Activated CD8-positive, alpha-beta memory T cell treated with anti-CD3 and anti-CD28 coated beads, Interleukin-2, amount 50 U/mL, for 1 hour (primary cell): Measurements from ENCODE around the gene BMERB1.
"Not testable (repeated sequence)": the region's sequence is repeated elsewhere in the genome, so short reads cannot be mapped to it uniquely, and the experiment has no call there.

Source experiments
- DNase-seq: peaks from one replicate; pipeline ENCODE4 v3.0.0-alpha.2; 2020; ENCODE audit errors: extremely low read depth

BMERB1 gene

DNA sequence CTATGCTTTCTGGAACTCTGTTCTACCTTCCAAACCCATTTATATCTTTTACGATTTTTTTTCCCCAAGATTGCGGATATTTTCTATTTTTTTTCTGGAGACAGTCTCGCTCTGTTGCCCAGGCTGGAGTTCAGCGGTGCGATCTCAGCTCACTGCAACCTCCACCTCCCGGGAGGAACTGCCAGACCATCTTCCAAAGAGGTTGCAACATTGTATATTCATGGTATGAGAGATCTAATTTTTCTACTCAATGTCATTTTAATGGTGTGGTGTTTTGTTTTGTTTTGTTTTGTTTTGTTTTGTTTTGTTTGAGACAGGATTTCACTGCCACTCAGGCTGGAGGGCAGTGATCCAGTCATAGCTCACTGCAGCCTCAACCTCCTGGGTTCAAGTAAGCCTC lies 8.5 kb upstream of the BMERB1 start:
- no peak for DNase-seq

DNA sequence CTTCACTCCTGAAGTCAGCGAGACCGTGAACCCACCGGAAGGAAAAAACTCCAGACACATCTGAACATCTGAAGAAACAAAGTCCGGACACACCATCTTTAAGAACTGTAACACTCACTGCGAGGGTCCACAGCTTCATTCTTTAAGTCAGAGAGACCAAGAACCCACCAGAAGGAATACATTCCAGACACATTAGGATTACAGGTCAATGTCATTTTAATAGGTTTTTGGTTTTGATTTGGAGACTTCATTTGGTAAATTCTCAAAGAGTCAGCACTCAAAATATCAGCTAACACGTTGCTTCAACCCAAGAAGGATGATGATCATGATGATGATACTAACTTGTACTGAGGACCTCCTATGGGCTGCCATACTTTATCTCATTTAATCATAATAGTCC lies 7.6 kb upstream of the BMERB1 start:
- DNase-seq, result no peak

DNA sequence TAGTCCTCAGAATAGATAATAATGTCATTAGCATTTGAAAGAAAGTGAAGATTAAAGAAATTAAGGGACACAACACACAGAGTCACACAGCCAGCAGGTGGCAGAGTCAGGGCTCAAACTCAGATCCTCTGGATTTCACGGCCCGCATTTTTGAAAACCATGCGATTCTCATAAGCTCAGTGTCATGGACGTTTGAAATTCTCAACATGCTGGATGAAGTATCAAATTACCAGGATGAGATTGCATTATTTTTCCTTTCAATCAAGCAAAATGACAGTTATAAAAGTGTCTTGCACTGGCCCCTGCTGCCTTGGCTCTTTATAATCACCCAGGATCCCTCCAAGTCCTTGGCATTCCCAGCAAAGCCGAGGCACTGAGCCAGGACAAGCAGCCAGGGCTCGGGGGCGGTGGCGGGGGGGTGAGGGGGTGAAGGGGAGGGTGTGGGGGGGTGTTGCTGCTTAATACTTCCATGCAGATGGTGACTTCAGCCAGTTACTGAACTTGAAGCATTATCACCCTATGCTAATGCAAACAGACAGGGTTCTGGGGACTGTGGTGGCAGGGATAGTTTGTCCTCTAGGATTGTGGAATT lies 6.6 kb upstream of the BMERB1 start:
- peak; percentile 13 for DNase-seq

DNA sequence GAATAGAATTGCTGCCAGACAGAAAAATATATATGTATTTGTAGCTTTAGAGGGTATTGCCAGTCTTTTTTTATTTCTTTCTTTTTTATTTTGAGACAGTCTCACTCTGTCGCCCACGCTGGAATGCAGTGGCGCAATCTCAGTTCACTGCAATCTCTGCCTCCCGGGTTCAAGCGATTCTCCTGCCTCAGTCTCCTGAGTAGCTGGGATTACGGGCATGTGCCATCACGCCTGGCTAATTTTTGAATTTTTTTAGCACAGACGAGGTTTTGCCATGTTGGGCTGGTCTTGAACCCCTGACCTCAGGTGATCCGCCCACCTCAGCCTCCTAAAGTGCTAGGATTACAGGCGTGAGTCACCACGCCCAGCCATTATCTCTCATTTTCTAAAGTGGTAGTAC lies 3.5 kb upstream of the BMERB1 start:
- DNase-seq, result not testable (repeated sequence)

DNA sequence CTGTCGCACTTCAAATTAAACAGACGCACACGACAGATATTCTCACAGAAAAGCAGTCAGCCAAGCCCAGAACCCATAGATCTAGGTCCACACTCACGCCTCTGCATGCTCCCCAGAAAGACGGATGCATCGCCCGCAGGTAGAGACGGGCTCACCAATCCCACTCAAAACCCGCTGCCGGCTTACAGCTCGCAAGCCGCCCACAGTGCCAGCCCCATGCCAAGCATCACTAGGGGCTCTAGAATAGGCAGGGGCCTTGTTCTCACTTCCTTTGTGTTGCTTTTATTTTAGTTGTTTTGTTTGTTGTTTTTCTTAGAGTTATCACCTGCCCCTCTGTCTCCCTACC lies 336 bp upstream of the BMERB1 start:
- DNase-seq, result no peak

DNA sequence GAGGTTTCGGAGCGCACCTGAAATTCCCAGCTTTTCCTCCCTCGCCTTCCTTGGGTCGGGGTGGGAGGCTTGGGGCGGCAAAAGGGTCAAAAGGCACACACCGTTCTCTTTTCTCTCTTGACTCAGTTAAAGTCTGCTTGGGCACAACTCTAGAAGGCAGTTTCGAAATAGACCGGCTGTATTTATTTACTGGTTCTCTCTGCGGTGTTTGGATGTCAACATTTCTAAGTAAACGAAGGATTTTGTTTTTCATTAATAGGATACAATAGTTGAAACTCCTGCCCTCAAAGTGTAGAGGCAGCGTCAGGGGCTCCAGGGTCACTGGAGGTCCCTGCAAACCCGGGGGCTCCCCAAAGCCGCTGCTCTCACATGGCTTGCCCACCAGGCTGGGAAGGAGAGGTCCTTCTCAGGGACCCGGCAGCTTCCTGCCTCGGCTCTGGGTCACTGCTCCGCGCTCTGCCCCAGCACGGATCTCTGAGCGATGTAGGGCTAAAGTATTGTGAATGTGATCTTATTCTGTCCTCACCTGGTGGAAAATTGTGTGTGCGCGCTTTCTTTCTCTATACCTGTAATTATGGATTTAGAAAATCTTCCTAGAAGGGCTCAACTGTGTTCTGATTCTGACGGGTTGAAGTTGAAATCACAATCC lies 952 bp downstream of the BMERB1 start:
- no peak for DNase-seq

DNA sequence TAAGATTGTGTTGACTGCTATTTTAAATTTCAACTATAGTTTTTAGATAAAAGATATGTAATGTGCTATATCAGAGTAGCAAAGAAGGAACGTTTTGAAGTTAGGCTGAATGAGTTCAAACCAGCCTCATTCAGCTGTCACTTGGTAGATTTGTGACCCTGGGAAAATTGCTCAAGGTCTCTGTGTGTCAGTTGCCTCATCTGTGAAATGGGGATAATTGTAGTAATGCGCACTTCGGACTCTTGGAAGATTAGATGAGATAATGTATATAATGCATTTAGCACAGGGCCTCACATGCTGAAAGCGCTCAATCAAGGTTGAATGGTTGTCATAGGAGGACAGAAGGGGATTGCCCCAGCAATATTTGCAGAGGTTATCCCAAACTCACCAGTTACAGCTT lies 4.7 kb downstream of the BMERB1 start:
- DNase-seq, result no peak

DNA sequence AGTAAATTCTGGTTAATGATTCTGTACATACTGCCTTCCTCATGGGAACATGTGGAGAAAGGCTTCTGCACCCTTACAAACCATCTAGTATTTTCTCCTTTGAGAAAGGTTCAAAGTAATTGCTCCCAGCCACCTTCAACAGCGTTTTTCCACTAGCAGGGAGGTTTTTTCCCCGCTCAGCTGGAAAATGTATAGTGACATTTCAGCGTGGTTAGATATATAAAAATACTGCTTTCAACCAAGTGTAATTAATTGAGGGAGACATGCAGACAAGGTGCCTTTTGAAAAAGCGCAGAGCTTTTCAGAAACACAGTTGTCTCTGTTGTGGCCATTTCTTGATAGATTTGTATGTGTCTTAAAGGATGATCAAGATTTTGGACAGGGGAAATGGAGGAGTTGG lies 5.1 kb downstream of the BMERB1 start:
- DNase-seq, result no peak

DNA sequence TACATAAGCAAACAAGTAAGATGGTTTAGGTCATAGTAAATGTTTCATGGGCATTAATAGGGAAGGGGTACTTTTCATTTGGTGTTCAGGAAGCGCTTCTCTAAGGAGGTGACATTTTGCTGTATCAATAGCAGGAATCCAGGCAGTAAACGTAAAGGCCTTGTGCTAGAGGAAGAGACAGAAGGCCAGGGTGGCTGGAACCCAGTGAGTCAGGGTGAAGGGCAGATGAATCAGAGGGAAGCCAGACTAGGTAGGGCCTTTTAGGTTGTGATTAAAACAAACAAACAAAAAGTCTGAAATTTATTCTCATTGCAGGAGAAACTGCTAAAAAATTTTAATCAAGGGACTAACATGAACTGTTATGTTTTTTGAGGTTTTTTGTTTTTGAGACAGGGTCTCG lies 6.5 kb downstream of the BMERB1 start:
- DNase-seq, result no peak

DNA sequence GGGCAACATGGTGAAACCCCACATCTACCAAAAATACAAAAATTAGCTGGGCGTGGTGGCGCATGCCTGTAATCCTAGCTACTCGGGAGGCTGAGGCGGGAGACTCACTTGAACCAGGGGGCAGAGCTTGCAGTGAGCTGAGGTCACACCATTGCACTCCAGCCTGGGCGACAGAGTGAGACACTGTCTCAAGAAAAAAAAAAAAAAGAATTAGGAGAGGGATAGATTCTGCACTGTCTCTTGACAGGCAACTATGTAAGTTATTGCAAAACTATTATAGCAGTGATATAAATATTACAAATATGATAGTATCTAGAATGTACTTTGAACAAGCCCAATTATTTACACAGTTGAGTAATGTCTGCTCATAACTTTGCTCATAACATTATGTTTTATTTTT lies 7.8 kb downstream of the BMERB1 start:
- DNase-seq, result not testable (repeated sequence)

DNA sequence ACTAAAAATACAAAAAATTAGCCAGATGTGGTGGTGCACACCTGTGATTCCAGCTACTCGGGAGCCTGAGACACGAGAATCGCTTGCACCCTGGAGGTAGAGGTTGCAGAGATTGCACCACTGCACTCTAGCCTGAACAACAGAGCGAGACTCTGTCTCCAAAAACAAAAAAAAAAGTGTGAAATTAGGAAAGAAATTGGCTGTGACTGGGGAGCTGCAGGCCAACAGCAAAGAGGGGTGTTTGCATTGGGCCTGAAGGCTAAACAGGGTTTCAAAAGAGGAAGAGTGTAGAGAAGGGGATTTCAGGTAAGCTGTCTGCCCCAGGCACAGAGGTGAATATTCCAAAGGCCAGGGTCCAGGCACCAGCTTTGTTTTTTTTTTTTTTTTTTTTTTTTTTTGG lies 9.4 kb downstream of the BMERB1 start:
- DNase-seq, result no peak

DNA sequence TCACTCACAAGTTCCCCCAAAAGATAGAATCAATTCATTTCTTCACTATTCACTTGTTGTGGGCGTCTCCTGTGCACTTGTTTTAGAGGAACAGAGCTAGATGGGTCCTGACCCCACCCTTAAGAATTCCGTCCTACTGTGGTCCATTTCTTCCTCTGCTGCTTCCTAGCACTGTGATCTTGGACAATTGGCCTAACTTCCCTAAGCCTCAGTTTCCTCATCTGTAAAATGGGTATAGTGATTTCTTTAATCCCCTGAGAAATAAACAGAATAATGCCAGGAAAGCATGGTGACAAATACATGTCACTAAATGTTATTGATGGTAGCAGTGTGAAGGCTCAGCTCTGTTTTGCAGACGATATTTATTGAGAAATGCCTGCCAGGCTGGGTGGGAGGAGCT lies 9.9 kb downstream of the BMERB1 start:
- DNase-seq, result no peak

DNA sequence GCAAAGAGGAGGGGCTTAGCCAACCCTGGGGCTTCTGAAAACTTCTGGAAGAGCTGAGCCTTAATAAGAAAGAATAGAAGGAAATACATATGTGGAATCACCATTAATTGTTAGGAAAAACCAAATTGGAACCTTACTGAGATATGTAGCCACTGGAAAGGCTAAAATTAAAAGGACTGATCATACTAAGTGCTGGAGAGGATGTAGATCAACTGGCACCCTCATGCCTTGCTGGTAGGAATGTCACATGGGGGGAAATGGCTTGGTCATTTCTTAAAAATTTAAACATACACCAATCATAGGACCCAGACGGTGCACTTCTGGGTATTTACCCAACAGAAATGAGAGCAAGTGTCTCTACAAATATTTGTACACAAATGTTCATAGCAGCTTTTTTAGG lies 11.1 kb downstream of the BMERB1 start:
- DNase-seq, result no peak

DNA sequence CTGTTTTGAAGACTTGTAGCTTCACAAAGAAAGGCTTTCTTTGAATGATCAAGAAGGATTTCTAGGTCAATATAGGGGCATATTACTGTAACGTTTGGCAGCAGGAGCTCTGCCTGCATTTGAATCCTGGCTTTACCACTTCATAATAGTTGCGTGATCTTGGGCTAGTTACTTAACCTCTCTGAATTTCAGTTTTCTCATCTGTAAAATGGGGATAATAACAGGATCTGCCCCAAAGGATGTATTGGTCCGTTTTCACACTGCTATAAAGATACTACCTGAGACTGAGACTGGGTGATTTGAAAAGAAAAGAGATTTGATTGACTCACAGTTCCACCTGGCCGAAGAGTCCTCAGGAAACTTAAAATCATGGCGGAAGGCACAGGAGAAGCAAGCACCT lies 12.5 kb downstream of the BMERB1 start:
- no peak for DNase-seq

DNA sequence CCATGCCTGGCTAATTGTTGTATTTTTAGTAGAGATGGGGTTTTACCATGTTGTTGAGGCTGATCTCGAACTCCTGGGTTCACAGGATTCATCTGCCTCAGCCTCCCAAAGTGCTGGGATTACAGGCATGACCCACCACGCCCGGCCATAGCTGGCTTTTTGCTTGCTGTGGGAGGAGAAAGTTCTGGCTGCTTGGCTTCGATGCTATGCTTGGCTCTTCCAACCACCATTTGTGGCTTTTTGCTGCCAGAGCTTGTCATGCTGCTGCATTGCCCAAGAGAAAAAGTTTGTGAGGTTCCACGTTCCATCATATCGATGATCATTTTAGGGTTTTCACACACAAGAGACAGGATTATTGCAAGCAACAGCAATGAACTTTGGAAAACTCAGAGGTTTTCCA lies 16.2 kb downstream of the BMERB1 start:
- no peak for DNase-seq

DNA sequence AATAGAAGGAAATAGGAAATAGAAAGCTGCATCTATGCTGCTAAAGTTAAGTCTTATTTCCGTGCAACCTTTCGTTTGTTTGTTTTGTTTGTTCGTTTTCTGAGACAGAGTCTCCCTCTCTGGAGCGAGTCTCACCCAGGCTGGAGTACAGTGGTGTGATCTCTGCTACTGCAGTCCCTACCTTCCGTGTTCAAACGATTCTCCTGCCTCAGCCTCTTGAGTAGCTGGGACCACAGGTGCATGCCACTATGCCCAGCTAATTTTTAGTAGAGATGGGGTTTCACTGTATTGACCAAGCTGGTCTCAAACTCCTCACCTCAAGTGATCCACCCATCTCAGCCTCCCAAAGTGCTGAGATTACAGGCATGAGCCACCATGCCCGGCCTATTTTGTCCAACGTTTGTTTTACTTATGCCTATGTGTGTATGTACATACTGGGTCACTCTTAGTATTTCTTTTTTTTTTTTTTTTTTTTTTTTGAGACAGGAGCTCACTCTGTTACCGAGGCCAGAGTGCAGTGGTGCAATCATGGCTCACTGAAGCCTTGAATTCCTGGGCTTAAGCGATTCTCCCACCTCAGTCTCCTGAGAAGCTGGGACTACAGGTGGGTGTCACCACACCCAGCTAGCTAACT lies 16.8 kb downstream of the BMERB1 start:
- DNase-seq, result no peak

DNA sequence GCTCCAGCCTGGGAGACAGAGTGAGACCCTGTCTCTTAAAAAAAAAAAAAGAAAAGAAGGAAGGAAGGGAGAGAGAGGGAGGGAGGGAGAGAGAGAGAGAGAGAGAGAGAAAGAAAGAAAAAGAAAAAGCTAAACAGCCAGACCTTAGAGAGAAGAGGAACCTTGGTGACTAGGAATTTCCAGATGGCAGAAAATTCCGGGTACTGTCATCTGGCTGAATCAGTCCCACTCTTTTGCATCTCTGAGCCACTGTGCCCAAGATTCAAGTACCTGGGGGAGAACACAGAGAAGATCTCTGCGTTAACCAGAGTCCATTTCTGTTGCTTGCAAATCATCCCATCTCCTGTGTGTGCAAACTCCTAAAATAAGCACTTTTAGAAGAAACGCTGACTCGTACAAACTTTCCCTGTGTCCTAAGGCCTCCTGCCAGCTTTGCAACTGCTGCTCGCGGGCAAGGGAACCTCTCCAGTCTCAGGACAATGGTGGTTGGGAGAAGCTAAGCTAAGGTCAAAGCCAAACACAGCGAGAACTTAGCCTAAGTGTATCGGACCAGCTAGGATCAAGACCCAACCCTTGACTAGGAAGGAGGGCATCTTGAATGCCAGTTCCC lies 18.0 kb downstream of the BMERB1 start:
- DNase-seq, result no peak

DNA sequence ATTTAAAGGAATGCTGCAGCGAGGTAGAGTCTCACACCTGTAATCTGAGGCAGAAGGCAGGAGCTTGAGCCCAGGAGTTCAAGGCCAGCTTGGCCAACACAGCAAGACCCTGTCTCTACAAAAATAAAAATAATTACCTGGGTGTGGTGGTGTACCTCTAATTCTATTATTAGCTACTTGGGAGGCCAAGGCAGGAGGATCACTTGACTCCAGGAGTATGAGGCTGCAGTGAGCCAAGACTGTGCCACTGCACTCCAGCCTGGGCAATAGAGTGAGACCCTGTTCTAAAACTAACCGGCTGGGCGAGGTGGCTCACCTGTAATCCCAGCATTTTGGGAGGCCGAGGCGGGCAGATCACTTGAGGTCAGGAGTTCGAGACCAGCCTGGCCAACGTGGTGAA lies 18.9 kb downstream of the BMERB1 start:
- DNase-seq, result not testable (repeated sequence)

DNA sequence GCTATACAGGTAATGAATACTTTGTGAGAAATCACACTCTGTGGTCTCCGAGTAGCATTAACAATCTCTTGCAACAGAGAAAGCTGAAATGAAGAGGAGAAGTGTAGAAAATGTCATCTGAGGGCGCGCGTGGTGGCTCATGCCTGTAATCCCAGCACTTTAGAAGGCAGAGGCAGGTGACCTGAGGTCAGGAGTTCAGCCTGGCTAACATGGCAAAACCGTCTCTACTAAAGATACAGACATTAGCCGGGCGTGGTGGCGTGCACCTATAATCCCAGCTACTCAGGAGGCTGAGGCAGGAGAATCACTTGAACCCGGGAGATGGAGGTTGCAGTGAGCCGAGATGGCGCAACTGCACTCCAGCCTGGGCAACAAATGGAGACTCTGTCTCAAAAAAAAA lies 20.5 kb downstream of the BMERB1 start:
- not testable (repeated sequence) for DNase-seq

DNA sequence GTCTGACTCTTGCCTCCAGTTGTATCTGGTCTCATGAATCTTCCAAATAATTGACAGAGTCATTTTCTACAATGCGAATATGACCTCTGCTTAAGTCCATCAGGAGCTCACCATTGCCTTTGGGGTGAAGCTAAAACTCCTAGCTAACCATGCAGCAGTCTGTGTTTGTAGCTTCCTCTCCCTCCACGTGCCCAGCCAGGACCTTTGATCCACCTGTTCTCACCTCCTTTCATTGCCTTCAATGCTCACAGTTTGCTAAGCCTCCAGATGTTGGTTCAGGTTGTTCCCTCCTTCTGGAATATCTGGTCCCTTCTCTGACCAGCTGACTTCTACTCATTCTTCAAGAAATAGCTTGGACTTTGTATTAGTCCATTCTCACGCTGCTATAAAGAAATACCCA lies 23.0 kb downstream of the BMERB1 start:
- DNase-seq, result no peak

DNA sequence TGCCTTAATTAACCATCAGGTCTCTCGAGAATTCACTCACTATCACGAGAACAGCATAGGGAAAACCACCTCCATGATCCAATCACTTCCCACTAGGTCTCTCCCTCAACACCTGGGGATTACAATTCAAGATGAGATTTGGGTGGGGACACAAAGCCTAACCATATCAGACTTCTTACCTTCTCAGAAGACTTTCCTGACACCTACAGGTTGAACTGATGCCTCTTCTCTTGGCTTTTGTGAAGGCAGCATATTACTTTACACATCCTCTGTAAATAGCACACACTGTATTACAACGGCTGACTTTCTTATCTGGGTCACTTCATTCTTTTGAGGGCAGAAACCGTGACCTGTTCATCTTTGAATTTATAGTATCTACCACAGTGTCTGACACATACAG lies 23.6 kb downstream of the BMERB1 start:
- no peak for DNase-seq

DNA sequence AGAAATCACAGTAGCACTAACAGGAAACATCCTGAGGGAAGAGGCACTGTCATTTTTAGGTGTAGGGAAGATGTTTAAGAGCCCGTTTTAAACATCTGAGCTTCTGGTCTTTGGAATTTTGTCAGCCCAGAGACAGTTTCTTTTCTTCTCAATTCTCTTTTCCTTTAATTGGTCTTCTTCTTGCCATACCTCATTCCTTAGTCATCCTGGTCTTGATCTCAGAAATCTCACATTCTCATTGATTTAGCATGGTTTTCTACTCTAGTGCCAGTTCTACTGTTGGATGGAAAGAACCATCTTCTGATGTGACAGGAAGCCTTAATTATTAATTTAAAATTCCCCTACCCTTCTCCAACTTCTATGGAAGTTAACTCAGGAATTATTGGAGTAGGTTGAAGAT lies 25.4 kb downstream of the BMERB1 start:
- DNase-seq, result no peak

DNA sequence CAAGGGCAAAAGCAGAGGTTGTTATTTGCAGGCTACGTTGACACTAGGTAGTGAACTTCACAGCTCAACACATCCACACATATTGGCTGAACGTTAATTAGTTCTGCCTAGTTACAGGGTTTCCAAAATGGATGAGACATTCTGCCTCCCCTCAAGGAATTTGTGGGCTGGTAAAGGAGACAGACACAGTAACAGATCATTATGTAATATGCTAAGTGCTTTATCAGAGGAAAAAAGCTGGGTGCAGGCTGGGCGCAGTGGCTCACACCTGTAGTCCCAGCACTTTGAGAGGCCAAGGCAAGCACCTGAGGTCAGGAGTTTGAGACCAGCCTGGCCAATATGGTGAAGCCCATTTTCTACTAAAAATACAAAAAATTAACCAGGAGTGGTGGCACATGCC lies 26.2 kb downstream of the BMERB1 start:
- no peak for DNase-seq
